ENCODE results near the gene PPP2CA. TPM values are rescaled to one million over a fixed set of nuclear protein-coding genes. Genes with fewer than 3 reads are reported as not detected.
"Not testable (repeated sequence)": the region's sequence is repeated elsewhere in the genome, so short reads cannot be mapped to it uniquely, and the experiment has no call there.

Gene PPP2CA
- total RNA-seq, 1 experiment from 2014 or later: 178 TPM

GRCh38 chr5:134223406-134224248 lies 2.2 kb downstream of the PPP2CA start:
- ChIA-PET POLR2A (no interaction called here), CTCF (interaction anchor here (0.7 to 2.5 kb wide), 3 partner anchors 39 to 184 kb away, joined by 3 to 12 read pairs (median 3); no protein-coding TSS in a partner anchor)
- peak overlapping the region; percentile 87 for H3K4me3 Mint-ChIP-seq
- ATAC-seq (no peak), DNase-seq (ENCODE audit: low spot score) (no peak)
- peak overlapping the region; percentile 54 for H3K27ac Mint-ChIP-seq
- peaks cover 21% of the 10 kb centered on the region for H3K36me3 Mint-ChIP-seq
- H3K27me3 Mint-ChIP-seq (ENCODE audit: low read depth): no peaks in the 10 kb centered on the region
- TF ChIP-seq CBFB (CRISPR knock-in tag; IDR thresholded peaks at IDR 0.05; ENCODE audit: low read depth): no peak
- TF ChIP-seq TCF7 (CRISPR knock-in tag; IDR thresholded peaks at IDR 0.05; ENCODE audit: low read depth): no peak
- TF ChIP-seq GRHL2 (CRISPR knock-in tag; IDR thresholded peaks at IDR 0.05; ENCODE audit: insufficient replicate concordance, severe bottlenecking): no peak
- TF ChIP-seq EMX1 (CRISPR knock-in tag; IDR thresholded peaks at IDR 0.05): no peak
- no peak for TF ChIP-seq TEAD4 (CRISPR knock-in tag; IDR thresholded peaks at IDR 0.05)
- no peak for TF ChIP-seq CREM (CRISPR knock-in tag; IDR thresholded peaks at IDR 0.05)
- TF ChIP-seq, protein P1, sequence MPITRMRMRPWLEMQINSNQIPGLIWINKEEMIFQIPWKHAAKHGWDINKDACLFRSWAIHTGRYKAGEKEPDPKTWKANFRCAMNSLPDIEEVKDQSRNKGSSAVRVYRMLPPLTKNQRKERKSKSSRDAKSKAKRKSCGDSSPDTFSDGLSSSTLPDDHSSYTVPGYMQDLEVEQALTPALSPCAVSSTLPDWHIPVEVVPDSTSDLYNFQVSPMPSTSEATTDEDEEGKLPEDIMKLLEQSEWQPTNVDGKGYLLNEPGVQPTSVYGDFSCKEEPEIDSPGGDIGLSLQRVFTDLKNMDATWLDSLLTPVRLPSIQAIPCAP (CRISPR knock-in tag; IDR thresholded peaks at IDR 0.05): no peak
- TF ChIP-seq ZNF281 (CRISPR knock-in tag; IDR thresholded peaks at IDR 0.05): no peak
- TF ChIP-seq ETV6 (CRISPR knock-in tag; IDR thresholded peaks at IDR 0.05): no peak
- TF ChIP-seq MYBL2 (CRISPR knock-in tag; IDR thresholded peaks at IDR 0.05): no peak
- TF ChIP-seq HMGA2 (CRISPR knock-in tag; IDR thresholded peaks at IDR 0.05): no peak
- no peak for TF ChIP-seq KAT7 (CRISPR knock-in tag; IDR thresholded peaks at IDR 0.05; ENCODE audit: borderline replicate concordance)
- peaks cover 61% of the 10 kb centered on the region for H3K4me1 Mint-ChIP-seq
- H3K9me3 Mint-ChIP-seq: no peaks in the 10 kb centered on the region

DNA sequence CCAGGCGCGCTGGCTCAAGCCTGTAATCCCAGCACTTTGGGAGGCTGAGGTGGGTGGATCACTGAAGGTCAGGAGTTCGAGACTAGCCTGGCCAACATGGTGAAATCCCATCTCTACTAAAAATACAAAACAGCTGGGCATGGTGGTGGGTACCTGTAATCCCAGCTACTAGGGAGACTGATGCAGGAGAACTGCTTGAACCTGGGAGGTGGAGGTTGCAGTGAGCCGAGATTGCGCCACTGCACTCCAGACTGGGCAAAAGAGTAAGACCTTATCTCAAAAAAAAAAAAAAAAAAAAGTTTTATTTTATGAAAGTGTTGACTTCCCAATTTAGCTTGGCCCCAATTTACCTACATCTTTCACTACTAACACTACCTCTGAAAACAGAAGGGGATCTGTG lies 4.2 kb downstream of the PPP2CA start:
- H3K9me3 Mint-ChIP-seq; POLR2A ChIA-PET; H3K4me3 Mint-ChIP-seq; DNase-seq (ENCODE audit: low spot score); H3K27me3 Mint-ChIP-seq (ENCODE audit: low read depth); ATAC-seq: not testable (repeated sequence)
- CTCF ChIA-PET: interaction anchor here (1.2 kb wide), 1 partner anchor 76 kb away, joined by 3 read pairs; no protein-coding TSS in a partner anchor
- H3K36me3 Mint-ChIP-seq: peaks cover 21% of the 10 kb centered on the region
- H3K4me1 Mint-ChIP-seq: peaks cover 54% of the 10 kb centered on the region
- peak overlapping the region; percentile 38 for H3K27ac Mint-ChIP-seq

DNA sequence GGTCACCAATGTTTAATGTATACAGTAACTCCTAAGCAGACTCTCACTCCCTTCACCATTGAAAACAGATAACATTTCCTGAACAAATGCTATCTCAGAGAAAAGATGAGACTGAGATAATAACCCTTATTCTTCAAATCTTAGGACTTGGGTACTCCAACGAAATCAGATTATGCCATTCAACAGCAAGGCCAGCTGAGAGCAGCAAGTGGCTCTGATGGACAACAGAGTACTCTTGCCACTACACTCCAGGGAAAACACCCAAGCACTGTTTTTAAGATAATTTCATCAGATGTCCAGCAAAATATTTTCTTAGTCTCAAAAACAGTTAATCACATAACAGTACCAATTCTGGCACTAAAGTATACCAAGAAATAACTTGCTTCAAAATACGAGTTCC lies 10.1 kb downstream of the PPP2CA start:
- H3K27ac Mint-ChIP-seq: no peak overlapping the region
- no peaks in the 10 kb centered on the region for H3K27me3 Mint-ChIP-seq (ENCODE audit: low read depth)
- no peak overlapping the region for H3K4me3 Mint-ChIP-seq
- no peaks in the 10 kb centered on the region; the same call in 1 of the 2 replicates for H3K9me3 Mint-ChIP-seq
- CTCF ChIA-PET: no interaction called here
- peaks cover 14% of the 10 kb centered on the region for H3K36me3 Mint-ChIP-seq
- POLR2A ChIA-PET: no interaction called here
- H3K4me1 Mint-ChIP-seq: peaks cover 32% of the 10 kb centered on the region
- ATAC-seq (no peak), DNase-seq (ENCODE audit: low spot score) (no peak)
- TF ChIP-seq CDX4 (CRISPR knock-in tag; IDR thresholded peaks at IDR 0.05; ENCODE audit: borderline replicate concordance): no peak
- no peak for TF ChIP-seq ZNF416 (CRISPR knock-in tag; IDR thresholded peaks at IDR 0.05)
- TF ChIP-seq ZNF219 (CRISPR knock-in tag; IDR thresholded peaks at IDR 0.05; ENCODE audit: borderline replicate concordance): no peak
- TF ChIP-seq, protein P2, sequence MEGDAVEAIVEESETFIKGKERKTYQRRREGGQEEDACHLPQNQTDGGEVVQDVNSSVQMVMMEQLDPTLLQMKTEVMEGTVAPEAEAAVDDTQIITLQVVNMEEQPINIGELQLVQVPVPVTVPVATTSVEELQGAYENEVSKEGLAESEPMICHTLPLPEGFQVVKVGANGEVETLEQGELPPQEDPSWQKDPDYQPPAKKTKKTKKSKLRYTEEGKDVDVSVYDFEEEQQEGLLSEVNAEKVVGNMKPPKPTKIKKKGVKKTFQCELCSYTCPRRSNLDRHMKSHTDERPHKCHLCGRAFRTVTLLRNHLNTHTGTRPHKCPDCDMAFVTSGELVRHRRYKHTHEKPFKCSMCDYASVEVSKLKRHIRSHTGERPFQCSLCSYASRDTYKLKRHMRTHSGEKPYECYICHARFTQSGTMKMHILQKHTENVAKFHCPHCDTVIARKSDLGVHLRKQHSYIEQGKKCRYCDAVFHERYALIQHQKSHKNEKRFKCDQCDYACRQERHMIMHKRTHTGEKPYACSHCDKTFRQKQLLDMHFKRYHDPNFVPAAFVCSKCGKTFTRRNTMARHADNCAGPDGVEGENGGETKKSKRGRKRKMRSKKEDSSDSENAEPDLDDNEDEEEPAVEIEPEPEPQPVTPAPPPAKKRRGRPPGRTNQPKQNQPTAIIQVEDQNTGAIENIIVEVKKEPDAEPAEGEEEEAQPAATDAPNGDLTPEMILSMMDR (IDR thresholded peaks at IDR 0.05): no peak
- no peak for TF ChIP-seq CREM (CRISPR knock-in tag; IDR thresholded peaks at IDR 0.05)
- no peak for TF ChIP-seq SOX15 (CRISPR knock-in tag; IDR thresholded peaks at IDR 0.05)
- no peak for TF ChIP-seq ZSCAN18 (CRISPR knock-in tag; IDR thresholded peaks at IDR 0.05)
- no peak for TF ChIP-seq FOXK1 (CRISPR knock-in tag; IDR thresholded peaks at IDR 0.05)
- TF ChIP-seq GTF2I (CRISPR knock-in tag; conservative IDR thresholded peaks at IDR 0.05): no peak
- TF ChIP-seq, protein P3, sequence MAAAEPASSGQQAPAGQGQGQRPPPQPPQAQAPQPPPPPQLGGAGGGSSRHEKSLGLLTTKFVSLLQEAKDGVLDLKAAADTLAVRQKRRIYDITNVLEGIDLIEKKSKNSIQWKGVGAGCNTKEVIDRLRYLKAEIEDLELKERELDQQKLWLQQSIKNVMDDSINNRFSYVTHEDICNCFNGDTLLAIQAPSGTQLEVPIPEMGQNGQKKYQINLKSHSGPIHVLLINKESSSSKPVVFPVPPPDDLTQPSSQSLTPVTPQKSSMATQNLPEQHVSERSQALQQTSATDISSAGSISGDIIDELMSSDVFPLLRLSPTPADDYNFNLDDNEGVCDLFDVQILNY (CRISPR knock-in tag; IDR thresholded peaks at IDR 0.05): no peak
- TF ChIP-seq SMAD4 (CRISPR knock-in tag; IDR thresholded peaks at IDR 0.05): no peak

Measured in WTC11 (cell line).